K562 (cell line): ENCODE data around the gene POMGNT2. TPM values are rescaled to one million over a fixed set of nuclear protein-coding genes. Genes with fewer than 3 reads are reported as not detected.

Experiments used
- ATAC-seq: fragments of 200-7000 bp; cut with Tn5 transposase; 3 replicates; pipeline ENCODE4 v1.9.1; 2020; ENCODE audit warnings: moderate library complexity
- BruUV-seq: library from RNA; stranded (reverse); fragments of 400-500 nt; replicated peaks from 2 replicates; lab custom pipeline; 2021; lab: Mats Ljungman, UMichigan
- CTCF ChIA-PET: fragments of 300-600 bp; formaldehyde crosslinking; extraction: SDS; loops from one replicate; lab custom pipeline; 2021; ENCODE audit warnings: low intra/inter-chr PET ratio; lab: Yijun Ruan, JAX
- POLR2A ChIA-PET: fragments of 300-600, 350-650 bp; sonication (Branson Sonifier 250); formaldehyde crosslinking; extraction: SDS; loops from one replicate; lab custom pipeline; 2021; ENCODE audit warnings: antibody characterized with exemption, inconsistent platforms; lab: Yijun Ruan, JAX
- DNase-seq, 4 experiments: peaks; one replicate each; pipeline versions ENCODE4 v3.0.0 to v3.0.0-alpha.2; 2011 to 2018; ENCODE audit warnings: low spot score in 3 of 4, mixed read lengths in 3 of 4; ENCODE audit errors: extremely low read depth in 1 of 4
- FAIRE-seq: peaks from 2 replicates; lab custom pipeline; 2011; peaks lifted over from hg19 to GRCh38; lab: Jason Lieb, UNC
- H2AFZ ChIP-seq: 2 replicates; pipeline ENCODE4 v1.6.0; 2011; ENCODE audit warnings: low read depth, low read length, control low read depth, inconsistent platforms
- H3K27ac ChIP-seq: fragments of 200-600 bp; 3 replicates; pipeline ENCODE4 v1.8.0; 2011; ENCODE audit warnings: low read depth, mild to moderate bottlenecking, control low read depth, inconsistent platforms, low read length, moderate library complexity, mixed read lengths; ENCODE audit errors: extremely low read depth
- H3K27me3 ChIP-seq, 2 experiments: fragments of 300-600 bp in 1 of 2; 2 replicates in 1 of 2; 3 replicates in 1 of 2; pipeline versions ENCODE4 v1.6.0 to v1.8.0; 2011; ENCODE audit warnings: inconsistent platforms in 2 of 2, low read length in 2 of 2, mild to moderate bottlenecking in 1 of 2, mixed read lengths in 1 of 2, moderate library complexity in 1 of 2; ENCODE audit not compliant: control insufficient read depth in 2 of 2, insufficient read depth in 2 of 2
- H3K36me3 ChIP-seq: fragments of 300-600 bp; 3 replicates; pipeline ENCODE4 v1.8.0; 2011; ENCODE audit warnings: mild to moderate bottlenecking, low read length, inconsistent platforms; ENCODE audit not compliant: control insufficient read depth, insufficient read depth
- H3K4me1 ChIP-seq, 2 experiments: fragments of 200-600 bp in 1 of 2; replicated peaks in 1 of 2; 2 replicates in 1 of 2; 3 replicates in 1 of 2; pipeline versions ENCODE4 v1.5.1 to v1.8.0; 2011; ENCODE audit warnings: inconsistent platforms in 2 of 2, low read length in 2 of 2, mild to moderate bottlenecking in 1 of 2, mixed read lengths in 1 of 2, moderate library complexity in 1 of 2; ENCODE audit not compliant: control insufficient read depth in 2 of 2, insufficient read depth in 2 of 2
- H3K4me2 ChIP-seq: 2 replicates; pipeline ENCODE4 v1.6.1; 2011; ENCODE audit warnings: low read length, control low read depth, inconsistent platforms, mixed read lengths; ENCODE audit not compliant: insufficient read depth
- H3K4me3 ChIP-seq: fragments of 200-600 bp; sonication (generic), shearing (Covaris generic); 2 replicates; pipeline ENCODE4 v1.5.1; 2016; ENCODE audit warnings: control low read depth, inconsistent platforms
- H3K79me2 ChIP-seq: fragments of 200-600 bp; 3 replicates; pipeline ENCODE4 v1.8.0; 2011; ENCODE audit warnings: low read length, inconsistent platforms; ENCODE audit not compliant: control insufficient read depth, insufficient read depth
- H3K9ac ChIP-seq, 2 experiments: 2 replicates each; pipeline versions ENCODE4 v1.6.0 to v1.6.1; 2011; ENCODE audit warnings: low read depth in 2 of 2, low read length in 2 of 2, control low read depth in 1 of 2, inconsistent platforms in 1 of 2, mild to moderate bottlenecking in 1 of 2, mixed read lengths in 1 of 2; ENCODE audit not compliant: insufficient read depth in 1 of 2
- H3K9me1 ChIP-seq: one replicate; pipeline ENCODE4 v1.6.0; 2011; ENCODE audit warnings: inconsistent platforms, mild to moderate bottlenecking, low read length, moderate library complexity; ENCODE audit not compliant: control insufficient read depth, insufficient read depth
- H3K9me3 ChIP-seq: replicated peaks from 2 replicates; pipeline ENCODE4 v1.5.1; 2011; ENCODE audit warnings: low read depth, low read length, inconsistent platforms; ENCODE audit not compliant: control insufficient read depth, insufficient read depth
- H4K20me1 ChIP-seq: replicated peaks from 2 replicates; pipeline ENCODE4 v1.6.1; 2011; ENCODE audit warnings: low read length, inconsistent platforms, mixed read lengths; ENCODE audit not compliant: control insufficient read depth, insufficient read depth
- ARID2 ChIP-seq: fragments of 450-650 bp; IDR thresholded peaks from 2 replicates; pipeline ENCODE4 v1.6.1; 2017; ENCODE audit warnings: antibody characterized with exemption, mild to moderate bottlenecking
- HDAC3 ChIP-seq: fragments of 450-650 bp; IDR thresholded peaks from 2 replicates; pipeline ENCODE4 v1.6.1; 2018; ENCODE audit warnings: borderline replicate concordance, mild to moderate bottlenecking, moderate library complexity; ENCODE audit not compliant: partially characterized antibody
- ZNF253 ChIP-seq: fragments of 250-450 bp; sonication (Bioruptor Pico); conservative IDR thresholded peaks from 2 replicates; pipeline ENCODE4 v1.6.1; 2021; ENCODE audit warnings: mild to moderate bottlenecking
- ZNF644 ChIP-seq: fragments of 200-800 bp; sonication (Bioruptor generic); IDR thresholded peaks from 2 replicates; pipeline ENCODE4 v1.6.1; 2016; ENCODE audit warnings: low read depth, missing genetic modification characterization, missing compliant biosample characterization
- WGBS: fragments of 100-300 bp; shearing (Covaris generic); methylation state at CpG from one replicate; pipeline ENCODE4 v1.1.6; 2016; ENCODE audit warnings: low coverage, mixed read lengths; ENCODE audit not compliant: insufficient coverage; ENCODE audit errors: missing lambda C conversion rate; 5-methylcytosine and 5-hydroxymethylcytosine counted together
- in situ Hi-C: fragments of 300-500 bp; cut with MboI; formaldehyde crosslinking; loops from 4 replicates; pipeline ENCODE4 v1.15.0; 2018; ENCODE audit warnings: inconsistent platforms, mixed read lengths
- intact Hi-C: fragments of 100-400 bp; cut with micrococcal nuclease; formaldehyde crosslinking; loops from 2 replicates; pipeline ENCODE4 v1.14.2; 2022
- polyA plus RNA-seq, 8 experiments: library from polyadenylated mRNA; depleted of rRNA in 4 of 8; stranded (reverse) in 5 of 8; unstranded in 3 of 8; fragments of >200 nt; fragmentation: Nextera tagmentation in 2 of 8; fragmentation: Illumina TruSeq in 1 of 8; extraction: Ambion mirVana in 2 of 8; extraction: Trizol in 1 of 8; gene quantifications; 2 replicates each; pipeline versions ENCODE4 v1.2.1 to v1.2.3, GENCODE V29; 2011 to 2014; ENCODE audit warnings: inconsistent platforms in 1 of 8, missing spikeins in 1 of 8
- total RNA-seq, 7 experiments: library from RNA; depleted of rRNA in 6 of 7; stranded (reverse); fragments of >200 nt in 6 of 7; fragmentation: Illumina TruSeq in 2 of 7; extraction: Trizol in 2 of 7; gene quantifications; 2 replicates each; pipeline versions ENCODE4 v1.2.1 to v1.2.3, GENCODE V29; 2011 to 2021; ENCODE audit warnings: low replicate concordance in 1 of 7
- TF ChIP-seq, protein P1 (sequence below): fragments of 250-450 bp; sonication (Bioruptor Pico); IDR thresholded peaks from 2 replicates; pipeline ENCODE4 v1.8.0; 2021; ENCODE audit warnings: moderate library complexity, mild to moderate bottlenecking, inconsistent platforms

The POMGNT2 gene
- total and polyA plus RNA-seq, 9 of the 15 experiments (the other 6 are each of a cell fraction or from before 2014, with no cell fraction given): 0.65 to 14.1 (median 10.3) TPM

DNA sequence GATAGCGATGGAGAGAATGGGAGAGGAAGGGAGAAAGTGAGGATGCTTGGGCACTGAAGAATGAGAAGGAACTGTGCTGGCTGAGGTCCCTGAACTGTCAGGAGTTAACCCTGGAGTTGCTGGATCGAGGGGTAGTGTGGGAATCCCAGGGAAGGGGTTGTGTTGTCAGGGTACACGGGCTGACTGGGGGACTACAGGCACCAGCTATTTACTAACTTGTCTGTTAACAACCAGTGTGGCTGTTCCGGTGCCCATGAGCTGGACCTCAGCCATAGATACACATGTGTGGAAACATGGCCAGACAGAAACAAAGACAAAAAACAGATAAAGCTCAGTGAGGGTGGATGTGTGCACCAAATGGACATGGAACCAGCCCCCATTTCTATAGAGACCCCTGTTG, 71.7 kb downstream of the POMGNT2 start:
- H3K4me1 ChIP-seq: no peaks in the 10 kb centered on the region
- H3K27ac ChIP-seq: no peak overlapping the region
- in situ Hi-C loops: loop anchor here (10.0 kb wide), 1 partner anchor 1011 kb away; no protein-coding TSS in a partner anchor
- H3K79me2 ChIP-seq: no peaks in the 10 kb centered on the region
- WGBS: 0% methylated on average over 4 of the region's 4 CpGs
- H4K20me1 ChIP-seq: no peaks in the 10 kb centered on the region; the same call in 1 of the 2 replicates
- DNase-seq (no peak), ATAC-seq (no peak)
- H3K9me3 ChIP-seq: no peaks in the 10 kb centered on the region
- H3K4me2 ChIP-seq: no peak overlapping the region
- peaks cover 28 to 68% of the 10 kb centered on the region in 2 experiments for H3K27me3 ChIP-seq
- H3K4me3 ChIP-seq: no peak overlapping the region
- H2AFZ ChIP-seq: no peak overlapping the region
- H3K9ac ChIP-seq: no peak overlapping the region
- H3K9me1 ChIP-seq: no peaks in the 10 kb centered on the region
- no peak for TF ChIP-seq ZNF253 (CRISPR knock-in tag)
- TF ChIP-seq ARID2: no peak
- TF ChIP-seq, protein P1, sequence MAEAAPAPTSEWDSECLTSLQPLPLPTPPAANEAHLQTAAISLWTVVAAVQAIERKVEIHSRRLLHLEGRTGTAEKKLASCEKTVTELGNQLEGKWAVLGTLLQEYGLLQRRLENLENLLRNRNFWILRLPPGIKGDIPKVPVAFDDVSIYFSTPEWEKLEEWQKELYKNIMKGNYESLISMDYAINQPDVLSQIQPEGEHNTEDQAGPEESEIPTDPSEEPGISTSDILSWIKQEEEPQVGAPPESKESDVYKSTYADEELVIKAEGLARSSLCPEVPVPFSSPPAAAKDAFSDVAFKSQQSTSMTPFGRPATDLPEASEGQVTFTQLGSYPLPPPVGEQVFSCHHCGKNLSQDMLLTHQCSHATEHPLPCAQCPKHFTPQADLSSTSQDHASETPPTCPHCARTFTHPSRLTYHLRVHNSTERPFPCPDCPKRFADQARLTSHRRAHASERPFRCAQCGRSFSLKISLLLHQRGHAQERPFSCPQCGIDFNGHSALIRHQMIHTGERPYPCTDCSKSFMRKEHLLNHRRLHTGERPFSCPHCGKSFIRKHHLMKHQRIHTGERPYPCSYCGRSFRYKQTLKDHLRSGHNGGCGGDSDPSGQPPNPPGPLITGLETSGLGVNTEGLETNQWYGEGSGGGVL (CRISPR knock-in tag): no peak
- no peak for TF ChIP-seq ZNF644
- no peak for TF ChIP-seq HDAC3
- TF ChIP-seq, all 486 proteins: peak for 0
- no peak for FAIRE-seq
- CTCF ChIA-PET: no interaction called here
- POLR2A ChIA-PET: interaction anchor here (1.8 kb wide), 1 partner anchor 20 kb away, joined by 4 read pairs; no protein-coding TSS in a partner anchor
- no peaks in the 10 kb centered on the region for H3K36me3 ChIP-seq
- intact Hi-C loops: no loop called here
- no TSS peak for BruUV-seq
